HCT116 (cell line): ENCODE data around the gene PRM3. TPM values are rescaled to one million over a fixed set of nuclear protein-coding genes. Genes with fewer than 3 reads are reported as not detected.

Experiments used
- ATAC-seq: fragments of 200-7000 bp; cut with Tn5 transposase; 2 replicates; pipeline ENCODE4 v1.9.1; 2020; ENCODE audit warnings: mild to moderate bottlenecking, moderate library complexity
- BruUV-seq: library from RNA; stranded (reverse); fragments of 400-500 nt; replicated peaks from 2 replicates; lab custom pipeline; 2021; lab: Mats Ljungman, UMichigan
- CTCF ChIA-PET: fragments of 300-600 bp; sonication (Branson Sonifier 250); formaldehyde crosslinking; loops from one replicate; lab custom pipeline; 2021; ENCODE audit warnings: antibody characterized with exemption; lab: Charles Lee
- POLR2A ChIA-PET: fragments of 300-600, 350-600 bp; sonication (Branson Sonifier 250); formaldehyde crosslinking; loops from one replicate; lab custom pipeline; 2021; ENCODE audit warnings: antibody characterized with exemption; lab: Charles Lee
- RAD21 ChIA-PET, 2 experiments: fragments of 300-600 bp; sonication (Branson Sonifier 250); formaldehyde crosslinking; loops; one replicate each; lab custom pipeline; 2023; ENCODE audit warnings: low total read pairs in 2 of 2; ENCODE audit not compliant: uncharacterized antibody in 2 of 2, unreplicated experiment in 2 of 2, low non-redundant PET in 1 of 2; lab: Charles Lee
- DNase-seq: peaks from one replicate; pipeline ENCODE4 v3.0.0-alpha.2; 2010; ENCODE audit warnings: low read depth, low spot score
- H2AFZ ChIP-seq: fragments of 200-600 bp; shearing (Covaris generic), sonication (generic); 2 replicates; pipeline ENCODE4 v1.6.1; 2017; ENCODE audit warnings: low read depth, mixed run types, mixed read lengths, antibody characterized with exemption, low read length; ENCODE audit not compliant: poor library complexity, severe bottlenecking
- H3K27ac ChIP-seq: 2 replicates; pipeline ENCODE4 v1.5.1; 2012; ENCODE audit warnings: low read depth, low read length
- H3K27me3 ChIP-seq: fragments of 200-600 bp; sonication (generic); 2 replicates; pipeline ENCODE4 v1.6.1; 2016; ENCODE audit warnings: mixed run types, low read length, mixed read lengths; ENCODE audit not compliant: insufficient read depth
- H3K36me3 ChIP-seq, 2 experiments: fragments of 200-500 bp in 1 of 2; fragments of 200-600 bp in 1 of 2; sonication (Bioruptor generic) in 1 of 2; sonication (generic) in 1 of 2; 2 replicates each; pipeline versions ENCODE4 v1.5.1 to v1.6.1; 2014 to 2016; ENCODE audit warnings: low read length in 2 of 2, inconsistent platforms in 1 of 2, mixed read lengths in 1 of 2, mixed run types in 1 of 2; ENCODE audit not compliant: insufficient read depth in 2 of 2, control insufficient read depth in 1 of 2
- H3K4me1 ChIP-seq, 2 experiments: fragments of 200-600 bp in 1 of 2; sonication (generic) in 1 of 2; 2 replicates each; pipeline versions ENCODE4 v1.5.1 to v1.6.1; 2012 to 2017; ENCODE audit warnings: low read length in 2 of 2, inconsistent platforms in 1 of 2, mild to moderate bottlenecking in 1 of 2, mixed read lengths in 1 of 2, mixed run types in 1 of 2, moderate library complexity in 1 of 2; ENCODE audit not compliant: insufficient read depth in 2 of 2, control insufficient read depth in 1 of 2
- H3K4me2 ChIP-seq: fragments of 200-600 bp; sonication (generic); 2 replicates; pipeline ENCODE4 v1.6.1; 2017; ENCODE audit warnings: mixed run types, low read length, mixed read lengths
- H3K4me3 ChIP-seq, 2 experiments: fragments of 200-600 bp in 1 of 2; sonication (generic) in 1 of 2; replicated peaks in 1 of 2; 2 replicates each; pipeline ENCODE4 v1.5.1; 2011 to 2016; ENCODE audit warnings: low read length in 2 of 2, control low read depth in 1 of 2, low read depth in 1 of 2, mild to moderate bottlenecking in 1 of 2, mixed read lengths in 1 of 2, mixed run types in 1 of 2
- H3K79me2 ChIP-seq: fragments of 200-600 bp; sonication (generic); 2 replicates; pipeline ENCODE4 v1.6.1; 2017; ENCODE audit warnings: mild to moderate bottlenecking, mixed run types, low read length, moderate library complexity, mixed read lengths; ENCODE audit not compliant: insufficient read depth
- H3K9ac ChIP-seq: fragments of 200-600 bp; sonication (generic); 2 replicates; pipeline ENCODE4 v1.6.1; 2016; ENCODE audit warnings: low read length, mixed read lengths
- H3K9me2 ChIP-seq: fragments of 200-600 bp; sonication (generic), shearing (Covaris generic); 2 replicates; pipeline ENCODE4 v1.6.1; 2017; ENCODE audit warnings: mixed run types, mild to moderate bottlenecking, moderate library complexity; ENCODE audit not compliant: insufficient read depth
- H3K9me3 ChIP-seq, 2 experiments: fragments of 200-500 bp in 1 of 2; fragments of 200-600 bp in 1 of 2; sonication (Bioruptor generic) in 1 of 2; sonication (generic) in 1 of 2; 2 replicates each; pipeline ENCODE4 v1.6.1; 2014 to 2017; ENCODE audit warnings: low read length in 2 of 2, mixed read lengths in 2 of 2, inconsistent platforms in 1 of 2, low read depth in 1 of 2, mild to moderate bottlenecking in 1 of 2, mixed run types in 1 of 2, moderate library complexity in 1 of 2; ENCODE audit not compliant: control insufficient read depth in 1 of 2, insufficient read depth in 1 of 2
- H4K20me1 ChIP-seq: fragments of 200-600 bp; sonication (generic), shearing (Covaris generic); 2 replicates; pipeline ENCODE4 v1.6.1; 2017; ENCODE audit warnings: mixed run types, mild to moderate bottlenecking, moderate library complexity; ENCODE audit not compliant: insufficient read depth
- CBX3 ChIP-seq: IDR thresholded peaks from 2 replicates; pipeline ENCODE4 v1.6.1; 2012; ENCODE audit warnings: low read depth
- CEBPB ChIP-seq: IDR thresholded peaks from 2 replicates; pipeline ENCODE4 v1.6.1; 2012; ENCODE audit warnings: low read depth
- CTCF ChIP-seq, 3 experiments: fragments of 200-600 bp in 1 of 3; sonication (generic) in 1 of 3; IDR thresholded peaks in 2 of 3; conservative IDR thresholded peaks in 1 of 3; 2 replicates each; pipeline ENCODE4 v1.5.1; 2012 to 2017; ENCODE audit warnings: low read depth in 2 of 3, low read length in 2 of 3, antibody characterized with exemption in 1 of 3, borderline replicate concordance in 1 of 3, control low read depth in 1 of 3, mild to moderate bottlenecking in 1 of 3, mixed read lengths in 1 of 3, mixed run types in 1 of 3, moderate library complexity in 1 of 3; ENCODE audit not compliant: insufficient read depth in 1 of 3
- EGR1 ChIP-seq: IDR thresholded peaks from 2 replicates; pipeline ENCODE4 v1.6.1; 2012; ENCODE audit warnings: low read depth
- EZH2 ChIP-seq: fragments of 200-600 bp; sonication (generic); IDR thresholded peaks from 2 replicates; pipeline ENCODE4 v1.6.1; 2017; ENCODE audit warnings: antibody characterized with exemption, mixed run types
- POLR2A ChIP-seq: IDR thresholded peaks from 2 replicates; pipeline ENCODE4 v1.7.0; 2011; ENCODE audit warnings: borderline replicate concordance; ENCODE audit not compliant: insufficient read depth, insufficient read length; ENCODE audit errors: extremely low read depth
- POLR2AphosphoS5 ChIP-seq: IDR thresholded peaks from 2 replicates; pipeline ENCODE4 v1.6.1; 2011; ENCODE audit warnings: mild to moderate bottlenecking, low read depth, low read length, moderate library complexity
- SIN3A ChIP-seq: IDR thresholded peaks from 2 replicates; pipeline ENCODE4 v1.6.1; 2012; ENCODE audit warnings: low read depth
- SRF ChIP-seq: IDR thresholded peaks from 2 replicates; pipeline ENCODE4 v1.6.1; 2012; ENCODE audit warnings: low read depth
- TCF7L2 ChIP-seq: IDR thresholded peaks from 2 replicates; pipeline ENCODE4 v1.7.0; 2011; ENCODE audit warnings: borderline replicate concordance, inconsistent platforms; ENCODE audit not compliant: insufficient read depth, insufficient read length; ENCODE audit errors: extremely low read depth
- YY1 ChIP-seq: IDR thresholded peaks from 2 replicates; pipeline ENCODE4 v1.6.1; 2011; ENCODE audit warnings: low read length, low read depth, moderate library complexity, mild to moderate bottlenecking; ENCODE audit not compliant: insufficient replicate concordance; ENCODE audit errors: extremely low read depth
- ZNF274 ChIP-seq: fragments of 200-500 bp; sonication (Bioruptor generic); IDR thresholded peaks from 2 replicates; pipeline ENCODE4 v1.6.1; 2014; ENCODE audit warnings: mild to moderate bottlenecking, low read depth, low read length, inconsistent platforms
- intact Hi-C: fragments of 100-400 bp; cut with micrococcal nuclease; formaldehyde crosslinking; loops from 2 replicates; pipeline ENCODE4 v1.10.0; 2022
- total RNA-seq: library from RNA; stranded (reverse); gene quantifications from one replicate; pipeline ENCODE4 v1.2.1, GENCODE V29; 2021; ENCODE audit not compliant: unreplicated experiment
- TF ChIP-seq, protein P1 (sequence below): IDR thresholded peaks from 2 replicates; pipeline ENCODE4 v1.6.1; 2012

Gene PRM3
- total RNA-seq, 1 experiment from 2014 or later = not detected

- DNase-seq = no peak
- intact Hi-C loops = no loop called here
- Histone ChIP-seq H3K27me3 (no peaks in the 10 kb centered on the region), H3K9ac (no peak overlapping the region), H2AFZ (no peak overlapping the region), H3K27ac (no peak overlapping the region), H4K20me1 (no peaks in the 10 kb centered on the region), H3K4me3 (no peak overlapping the region), H3K9me2 (no peaks in the 10 kb centered on the region), H3K4me1 (peaks cover 9 to 10% of the 10 kb centered on the region in 2 experiments), H3K4me2 (no peak overlapping the region), H3K9me3 (no peaks in the 10 kb centered on the region), H3K79me2 (no peaks in the 10 kb centered on the region), H3K36me3 (no peaks in the 10 kb centered on the region)
- no TSS peak for BruUV-seq
- ChIA-PET CTCF (no interaction called here), RAD21 (no interaction called here), POLR2A (no interaction called here)
- no peak for ATAC-seq
- TF ChIP-seq TCF7L2 (no peak), CTCF (IDR thresholded peaks at IDR 0.05 in 2 of 3, conservative IDR thresholded peaks at IDR 0.05 in 1 of 3; ENCODE audit: borderline replicate concordance in 1 of 3, insufficient read depth in 1 of 3, low read depth in 2 of 3, low read length in 2 of 3) (no peak), POLR2AphosphoS5 (no peak)
These were observed 48.2 kb upstream of the PRM3 start for GRCh38 chr16:11321662-11322061.

GRCh38 chr16:11320170-11320569 lies 46.7 kb upstream of the PRM3 start:
- H3K79me2 ChIP-seq = no peaks in the 10 kb centered on the region
- peak overlapping the region; percentile 1; the same call in 1 of the 2 replicates for H3K4me2 ChIP-seq
- intact Hi-C loops = no loop called here
- no peak for DNase-seq
- RAD21 ChIA-PET = no interaction called here
- no peaks in the 10 kb centered on the region for H4K20me1 ChIP-seq
- no peak overlapping the region for H3K27ac ChIP-seq
- TF ChIP-seq POLR2A = no peak
- TF ChIP-seq CEBPB = no peak
- TF ChIP-seq, protein P1, sequence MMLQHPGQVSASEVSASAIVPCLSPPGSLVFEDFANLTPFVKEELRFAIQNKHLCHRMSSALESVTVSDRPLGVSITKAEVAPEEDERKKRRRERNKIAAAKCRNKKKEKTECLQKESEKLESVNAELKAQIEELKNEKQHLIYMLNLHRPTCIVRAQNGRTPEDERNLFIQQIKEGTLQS = no peak
- no peak for TF ChIP-seq EZH2
- TF ChIP-seq YY1 = no peak
- no peak for TF ChIP-seq ZNF274
- TF ChIP-seq EGR1 = no peak
- no peak for TF ChIP-seq SRF
- no peak for TF ChIP-seq SIN3A
- TF ChIP-seq CBX3 = no peak
- H3K9me2 ChIP-seq = no peaks in the 10 kb centered on the region
- POLR2A ChIA-PET = no interaction called here
- H3K36me3 ChIP-seq = no peaks in the 10 kb centered on the region
- CTCF ChIA-PET = no interaction called here
- peaks cover 13 to 14% of the 10 kb centered on the region in 2 experiments for H3K4me1 ChIP-seq
- H3K9me3 ChIP-seq = no peaks in the 10 kb centered on the region
- H3K27me3 ChIP-seq = no peaks in the 10 kb centered on the region
- ATAC-seq = peak; percentile 73
- H2AFZ ChIP-seq = no peak overlapping the region
- BruUV-seq = no TSS peak
- H3K4me3 ChIP-seq = no peak overlapping the region
- H3K9ac ChIP-seq = no peak overlapping the region
